H54 (cell line): ENCODE data around the gene BRD1.

Source experiments
- DNase-seq: peaks from one replicate; pipeline ENCODE4 v3.0.0; 2011; ENCODE audit warnings: low spot score, mixed read lengths; ENCODE audit not compliant: insufficient read length
- FAIRE-seq: peaks from 3 replicates; lab custom pipeline; 2011; peaks lifted over from hg19 to GRCh38; lab: Jason Lieb, UNC
- POLR2A ChIP-seq: IDR thresholded peaks from 2 replicates; pipeline ENCODE4 v1.6.1; 2011; ENCODE audit warnings: low read depth, mild to moderate bottlenecking, low read length

BRD1 gene

DNA sequence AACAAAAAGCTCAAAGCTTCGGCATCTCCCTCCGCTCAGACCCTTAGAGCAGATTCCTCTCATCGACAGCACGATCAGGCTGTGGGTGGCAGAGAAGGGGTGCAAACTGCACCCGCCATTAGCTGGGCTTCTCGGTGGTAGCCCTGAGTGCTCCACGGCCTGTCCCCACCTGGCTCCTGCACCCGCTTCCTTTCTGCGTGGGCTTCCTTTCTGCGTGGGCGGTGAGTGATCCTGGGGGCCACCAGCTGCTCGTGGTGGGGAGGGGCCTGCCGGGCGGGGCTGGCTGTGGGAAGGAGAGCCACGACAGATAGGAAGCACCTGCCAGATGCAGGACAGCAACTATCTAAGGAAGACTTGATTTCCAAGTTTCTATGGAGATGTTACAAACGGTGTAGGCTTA, 55.0 kb downstream of the BRD1 start:
- no peak for TF ChIP-seq POLR2A
- FAIRE-seq: no peak
- no peak for DNase-seq

GRCh38 chr22:49771266-49772065, 56.2 kb downstream of the BRD1 start:
- no peak for FAIRE-seq
- TF ChIP-seq POLR2A: no peak
- no peak for DNase-seq

- DNase-seq (no peak), FAIRE-seq (no peak)
- no peak for TF ChIP-seq POLR2A
Measured at GRCh38 chr22:49770547-49771265, 57.0 kb downstream of the BRD1 start.

- no peak for TF ChIP-seq POLR2A
- FAIRE-seq (no peak), DNase-seq (no peak)
Measured at GRCh38 chr22:49769691-49770546, 57.8 kb downstream of the BRD1 start.

DNA sequence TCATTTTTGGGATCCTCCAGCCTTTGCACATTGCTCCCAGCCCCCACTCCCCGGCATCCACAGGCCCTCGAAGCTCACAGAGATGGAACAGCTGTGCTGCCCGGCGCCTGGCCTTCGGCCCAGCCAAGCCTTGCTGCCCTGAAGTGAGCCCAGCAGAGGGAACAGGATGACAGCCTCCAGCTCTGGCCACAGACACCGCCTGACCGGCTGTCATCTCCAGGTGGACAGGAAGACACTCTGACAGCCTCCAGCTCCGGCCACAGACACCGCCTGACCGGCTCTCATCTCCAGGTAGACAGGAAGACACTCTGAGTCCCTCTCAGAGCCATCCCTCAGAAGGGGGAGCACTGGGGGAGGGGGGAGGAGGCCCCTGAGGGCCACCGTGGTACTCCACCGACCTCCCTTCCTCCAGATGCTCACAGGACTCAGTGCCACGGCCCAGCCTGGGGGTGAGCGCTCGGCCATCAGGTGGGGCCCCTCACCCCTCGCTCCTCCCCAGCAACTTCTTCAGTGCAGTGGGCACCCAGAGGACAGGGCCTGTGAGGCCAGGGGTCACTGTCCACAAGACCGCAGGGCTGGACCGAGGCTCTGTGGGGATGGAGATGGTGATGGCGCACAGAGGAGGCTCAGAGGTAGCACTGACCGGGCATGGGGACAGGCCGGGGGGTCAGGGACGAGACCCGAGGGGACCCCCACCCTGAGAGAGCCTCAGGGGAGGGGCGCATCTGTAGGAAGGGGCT, 58.6 kb downstream of the BRD1 start:
- FAIRE-seq (no peak), DNase-seq (no peak)
- TF ChIP-seq POLR2A: no peak

DNA sequence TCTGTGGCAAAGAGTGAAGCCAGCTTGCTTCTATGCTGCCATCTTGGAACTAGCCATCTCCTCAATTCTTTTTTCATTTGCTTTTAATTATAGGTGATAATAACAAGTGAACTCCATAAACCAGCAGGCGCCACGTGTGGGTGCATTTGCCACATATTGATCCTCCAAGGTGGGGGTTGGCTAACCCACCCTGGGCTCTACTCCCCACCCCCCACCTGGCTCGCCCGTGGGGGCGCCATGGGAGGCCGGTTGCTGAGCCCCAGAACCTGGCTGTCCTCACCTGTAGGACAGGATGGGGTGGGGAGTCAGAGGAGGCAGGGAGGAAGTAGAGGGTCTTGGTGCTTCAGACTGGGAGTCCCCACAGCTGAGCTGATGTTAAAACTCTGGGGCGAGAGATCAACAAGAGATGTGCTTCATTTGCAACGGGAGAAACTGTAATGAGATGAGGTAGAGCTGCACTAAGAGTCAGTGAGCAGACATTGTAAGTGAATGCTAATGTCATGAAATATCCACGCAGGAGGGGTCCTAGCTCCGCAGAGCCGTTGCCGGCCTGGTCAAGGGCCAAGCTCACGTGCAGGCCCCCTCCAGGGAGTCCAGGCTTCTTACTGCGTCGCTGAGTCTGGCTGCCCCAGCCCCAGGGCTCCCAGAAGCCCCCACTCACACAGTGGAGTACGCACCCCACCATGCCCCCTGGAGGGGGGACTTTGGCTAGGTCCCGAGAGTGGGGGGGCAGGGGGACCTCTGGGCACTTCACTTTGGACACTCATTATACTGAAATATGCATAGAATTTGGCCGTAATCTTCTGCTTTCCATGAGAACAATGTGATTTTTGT, 59.4 kb downstream of the BRD1 start:
- FAIRE-seq (no peak), DNase-seq (no peak)
- no peak for TF ChIP-seq POLR2A

- FAIRE-seq (peak; percentile 30), DNase-seq (peak; percentile 34)
- TF ChIP-seq POLR2A: no peak
Measured at GRCh38 chr22:49767355-49768062, 60.2 kb downstream of the BRD1 start.

DNA sequence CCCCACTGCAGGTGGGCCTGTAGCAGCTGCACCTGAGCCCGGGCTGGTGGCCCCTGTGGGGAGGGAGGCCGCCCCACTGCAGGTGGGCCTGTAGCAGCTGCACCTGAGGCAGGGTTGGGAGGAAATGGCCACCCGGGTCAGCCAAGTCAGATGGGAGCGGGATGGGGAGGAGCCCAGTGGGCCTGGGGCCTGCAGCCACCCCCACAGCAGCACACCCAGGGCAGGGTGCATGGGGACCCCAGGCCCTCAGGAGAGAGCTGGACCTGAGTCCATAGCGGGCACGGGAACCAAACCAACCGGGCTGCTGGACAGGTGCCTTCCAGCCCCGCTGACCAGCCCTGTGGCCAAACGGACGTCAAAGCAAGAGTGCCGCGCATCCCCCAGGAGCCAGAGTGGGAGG, 61.7 kb downstream of the BRD1 start:
- DNase-seq: no peak

GRCh38 chr22:49765091-49765771, 62.4 kb downstream of the BRD1 start:
- DNase-seq (no peak), FAIRE-seq (no peak)
- TF ChIP-seq POLR2A: no peak

More for the DNA sequence above, 61.7 kb downstream of the BRD1 start:
- TF ChIP-seq POLR2A: no peak
- no peak for FAIRE-seq

GRCh38 chr22:49764127-49764581, 63.5 kb downstream of the BRD1 start:
- FAIRE-seq (no peak), DNase-seq (no peak)
- no peak for TF ChIP-seq POLR2A

GRCh38 chr22:49763696-49764095, 64.0 kb downstream of the BRD1 start:
- FAIRE-seq (no peak), DNase-seq (no peak)
- no peak for TF ChIP-seq POLR2A
